Measurements from ENCODE around the gene EIF2AK3. TPM values are rescaled to one million over a fixed set of nuclear protein-coding genes. Genes with fewer than 3 reads are reported as not detected.
"Not testable (repeated sequence)": the region's sequence is repeated elsewhere in the genome, so short reads cannot be mapped to it uniquely, and the experiment has no call there.

Gene EIF2AK3
- total RNA-seq, 1 donor from 2014 or later: 17.1 TPM

DNA sequence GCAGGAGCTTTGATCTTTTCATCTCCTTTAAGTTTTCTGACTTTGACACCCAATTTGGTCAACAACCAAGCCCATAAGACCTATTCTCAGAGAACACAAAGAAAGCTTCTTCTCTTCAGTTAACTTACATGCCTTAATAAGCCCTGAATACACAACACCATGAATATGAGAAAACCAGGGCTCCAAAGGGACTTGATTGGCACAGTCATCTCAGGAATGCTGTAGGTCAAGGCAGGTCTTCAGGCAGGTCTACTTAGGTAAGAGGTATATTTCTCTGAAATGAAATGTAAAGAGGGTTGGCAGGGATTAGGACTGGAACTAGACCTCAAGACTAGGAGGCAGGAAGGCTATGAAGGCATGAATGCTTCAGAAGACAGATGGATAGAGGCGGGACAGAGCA is 24.4 kb upstream of the EIF2AK3 start:
- H3K27ac Mint-ChIP-seq (ENCODE audit: unreplicated experiment): no peak overlapping the region
- no peaks in the 10 kb centered on the region for H3K4me1 Mint-ChIP-seq (ENCODE audit: unreplicated experiment)
- TF ChIP-seq, protein P1, sequence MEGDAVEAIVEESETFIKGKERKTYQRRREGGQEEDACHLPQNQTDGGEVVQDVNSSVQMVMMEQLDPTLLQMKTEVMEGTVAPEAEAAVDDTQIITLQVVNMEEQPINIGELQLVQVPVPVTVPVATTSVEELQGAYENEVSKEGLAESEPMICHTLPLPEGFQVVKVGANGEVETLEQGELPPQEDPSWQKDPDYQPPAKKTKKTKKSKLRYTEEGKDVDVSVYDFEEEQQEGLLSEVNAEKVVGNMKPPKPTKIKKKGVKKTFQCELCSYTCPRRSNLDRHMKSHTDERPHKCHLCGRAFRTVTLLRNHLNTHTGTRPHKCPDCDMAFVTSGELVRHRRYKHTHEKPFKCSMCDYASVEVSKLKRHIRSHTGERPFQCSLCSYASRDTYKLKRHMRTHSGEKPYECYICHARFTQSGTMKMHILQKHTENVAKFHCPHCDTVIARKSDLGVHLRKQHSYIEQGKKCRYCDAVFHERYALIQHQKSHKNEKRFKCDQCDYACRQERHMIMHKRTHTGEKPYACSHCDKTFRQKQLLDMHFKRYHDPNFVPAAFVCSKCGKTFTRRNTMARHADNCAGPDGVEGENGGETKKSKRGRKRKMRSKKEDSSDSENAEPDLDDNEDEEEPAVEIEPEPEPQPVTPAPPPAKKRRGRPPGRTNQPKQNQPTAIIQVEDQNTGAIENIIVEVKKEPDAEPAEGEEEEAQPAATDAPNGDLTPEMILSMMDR (IDR thresholded peaks at IDR 0.05; ENCODE audit: unreplicated experiment): no peak
- no peak overlapping the region for H3K4me3 Mint-ChIP-seq (ENCODE audit: unreplicated experiment)
- peaks cover 2% of the 10 kb centered on the region for H3K27me3 Mint-ChIP-seq (ENCODE audit: unreplicated experiment)
- H3K9me3 Mint-ChIP-seq (ENCODE audit: unreplicated experiment): no peaks in the 10 kb centered on the region
- no peak for DNase-seq (ENCODE audit: low spot score)
- H3K36me3 Mint-ChIP-seq (ENCODE audit: low read depth, unreplicated experiment): no peaks in the 10 kb centered on the region

DNA sequence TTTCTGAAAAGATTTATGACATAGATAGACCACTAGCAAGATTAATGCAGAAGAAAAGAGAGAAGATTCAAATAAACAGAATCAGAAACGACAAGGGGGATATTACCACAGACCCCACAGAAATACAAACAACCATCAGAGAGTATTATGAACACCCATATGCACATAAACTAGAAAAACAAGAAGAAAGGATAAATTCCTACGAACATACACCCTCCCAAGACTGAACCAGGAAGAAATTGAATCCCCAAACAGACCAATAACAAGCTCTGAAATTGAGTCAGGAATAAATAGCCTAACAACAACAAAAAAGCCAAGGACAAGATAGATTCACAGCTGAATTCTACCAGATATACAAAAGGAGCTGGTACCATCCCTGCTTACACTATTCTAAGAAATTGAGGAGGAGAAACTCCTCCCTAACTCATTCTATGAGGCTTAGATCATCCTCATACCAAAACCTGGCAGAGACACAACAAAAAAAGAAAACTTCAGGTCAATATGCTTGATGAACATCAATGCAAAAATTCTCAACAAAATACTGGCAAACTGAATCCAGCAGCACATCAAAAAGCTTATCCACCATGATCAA is 18.1 kb upstream of the EIF2AK3 start:
- not testable (repeated sequence) for H3K36me3 Mint-ChIP-seq (ENCODE audit: low read depth, unreplicated experiment); H3K9me3 Mint-ChIP-seq (ENCODE audit: unreplicated experiment); H3K4me3 Mint-ChIP-seq (ENCODE audit: unreplicated experiment); H3K4me1 Mint-ChIP-seq (ENCODE audit: unreplicated experiment); DNase-seq (ENCODE audit: low spot score); H3K27me3 Mint-ChIP-seq (ENCODE audit: unreplicated experiment)
- H3K27ac Mint-ChIP-seq (ENCODE audit: unreplicated experiment): peak overlapping the region; percentile 5

DNA sequence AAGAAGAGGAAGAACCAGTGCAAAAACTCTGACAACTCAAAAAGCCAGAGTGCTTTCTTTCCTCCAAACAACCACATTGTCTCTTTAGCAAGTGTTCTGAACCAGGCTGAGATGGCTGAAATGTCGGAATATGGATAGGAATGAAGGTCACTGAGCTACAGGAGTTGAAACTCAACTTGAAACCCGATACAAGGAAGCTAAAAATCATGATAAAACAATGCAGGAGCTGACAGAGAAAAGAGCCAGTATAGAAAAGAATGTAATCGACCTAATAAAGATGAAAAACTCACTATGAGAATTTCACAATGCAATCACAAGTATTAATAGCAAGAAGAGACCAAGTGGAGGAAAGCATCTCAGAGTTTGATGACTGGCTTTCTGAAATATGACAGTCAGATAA is 15.0 kb upstream of the EIF2AK3 start:
- no peak for DNase-seq (ENCODE audit: low spot score)
- Mint-ChIP-seq H3K9me3 (ENCODE audit: unreplicated experiment) (no peaks in the 10 kb centered on the region), H3K4me1 (ENCODE audit: unreplicated experiment) (peaks cover 5% of the 10 kb centered on the region), H3K27me3 (ENCODE audit: unreplicated experiment) (peaks cover 2% of the 10 kb centered on the region), H3K27ac (ENCODE audit: unreplicated experiment) (no peak overlapping the region), H3K4me3 (ENCODE audit: unreplicated experiment) (no peak overlapping the region), H3K36me3 (ENCODE audit: low read depth, unreplicated experiment) (peaks cover 9% of the 10 kb centered on the region)
- TF ChIP-seq, protein P1 (IDR thresholded peaks at IDR 0.05; ENCODE audit: unreplicated experiment): no peak

DNA sequence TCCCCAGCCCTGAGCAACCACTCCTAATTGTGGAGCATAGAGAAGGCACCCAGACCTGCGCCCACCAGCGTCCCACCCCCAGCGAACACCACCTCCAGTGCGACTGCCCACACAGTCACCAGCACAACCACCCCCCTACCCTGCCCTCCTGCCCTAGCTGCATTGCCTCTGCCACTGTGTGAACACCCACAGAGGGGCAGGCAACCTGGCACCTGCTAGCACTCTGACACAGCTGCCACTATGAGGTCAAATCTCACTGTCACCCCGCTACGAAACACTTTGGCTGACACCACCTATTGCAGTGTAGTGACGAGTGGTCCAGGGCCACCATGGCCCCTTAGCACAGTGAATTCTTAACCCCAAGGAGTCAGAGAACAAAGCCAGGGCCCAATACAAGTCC is 14.1 kb upstream of the EIF2AK3 start:
- peaks cover 2% of the 10 kb centered on the region for H3K27me3 Mint-ChIP-seq (ENCODE audit: unreplicated experiment)

DNA sequence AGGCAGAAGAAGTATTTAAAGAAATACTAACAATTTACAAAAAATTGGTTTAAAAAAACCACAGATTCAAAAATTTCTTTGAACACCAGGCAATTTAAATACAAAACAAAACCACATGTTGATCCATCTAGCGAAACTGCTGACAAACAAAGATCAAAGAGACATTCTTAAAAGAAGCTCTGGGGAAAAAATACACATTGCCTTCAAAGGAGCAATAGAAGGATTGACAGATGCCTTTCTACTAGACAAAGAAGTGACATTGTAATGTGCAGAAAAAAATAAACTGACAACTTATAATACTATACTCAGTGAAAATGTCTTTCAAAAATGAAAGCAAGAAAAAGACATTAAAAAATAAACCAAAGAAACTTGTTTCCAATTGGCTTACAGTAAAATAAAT is 12.6 kb upstream of the EIF2AK3 start:
- Mint-ChIP-seq H3K36me3 (ENCODE audit: low read depth, unreplicated experiment) (peaks cover 9% of the 10 kb centered on the region), H3K27me3 (ENCODE audit: unreplicated experiment) (peaks cover 2% of the 10 kb centered on the region), H3K4me1 (ENCODE audit: unreplicated experiment) (peaks cover under 1% of the 10 kb centered on the region), H3K27ac (ENCODE audit: unreplicated experiment) (no peak overlapping the region), H3K9me3 (ENCODE audit: unreplicated experiment) (no peaks in the 10 kb centered on the region), H3K4me3 (ENCODE audit: unreplicated experiment) (no peak overlapping the region)
- DNase-seq (ENCODE audit: low spot score): no peak
- TF ChIP-seq, protein P1 (IDR thresholded peaks at IDR 0.05; ENCODE audit: unreplicated experiment): no peak

More for the DNA sequence above, 14.1 kb upstream of the EIF2AK3 start:
- Mint-ChIP-seq H3K27ac (ENCODE audit: unreplicated experiment) (no peak overlapping the region), H3K36me3 (ENCODE audit: low read depth, unreplicated experiment) (peaks cover 9% of the 10 kb centered on the region), H3K4me1 (ENCODE audit: unreplicated experiment) (peaks cover 5% of the 10 kb centered on the region), H3K4me3 (ENCODE audit: unreplicated experiment) (no peak overlapping the region), H3K9me3 (ENCODE audit: unreplicated experiment) (no peaks in the 10 kb centered on the region)
- TF ChIP-seq, protein P1 (IDR thresholded peaks at IDR 0.05; ENCODE audit: unreplicated experiment): no peak
- no peak for DNase-seq (ENCODE audit: low spot score)

Data from endothelial cell (in vitro differentiated cells).